Measurements from ENCODE around the gene CCNL1. TPM values are rescaled to one million over a fixed set of nuclear protein-coding genes. Genes with fewer than 3 reads are reported as not detected.

CCNL1 gene
- total and polyA plus RNA-seq, 2 of the 4 experiments (the other 2 are of a cell fraction), result 60.9 to 83.3 TPM

- ChIA-PET POLR2A (ENCODE audit: unreplicated experiment) (no interaction called here), CTCF (interaction anchor here (0.6 kb wide), 1 partner anchor 274 kb away, joined by 4 read pairs; no protein-coding TSS in a partner anchor)
- dilution Hi-C loops (cut with HindIII; ENCODE audit: low sequenced_read_pairs, unreplicated experiment), result no loop called here
Observed at GRCh38 chr3:157172746-157173145, 12.8 kb upstream of the CCNL1 start.

More at GRCh38 chr3:157172746-157173145, 12.8 kb upstream of the CCNL1 start:
- H2AK5ac ChIP-seq (ENCODE audit: low read depth, low read length), result no peak overlapping the region
- in situ Hi-C loops (cut with MboI; ENCODE audit: low sequenced_read_pairs), result loop anchor here (25.0 kb wide), 1 partner anchor 1540 kb away; no protein-coding TSS in a partner anchor
- no peak overlapping the region for H4K5ac ChIP-seq (ENCODE audit: low read depth, low read length)
- 100% methylated on average over 1 of the region's 4 CpGs; no CpG with 5 or more reads in 1 of the 2 experiments for whole genome bisulfite sequencing, 2 experiments (ENCODE audit: extremely low coverage in 2 of 2, insufficient read length in 1 of 2)
- no peaks in the 10 kb centered on the region; the same call in none of the 2 replicates for H3K4me1 ChIP-seq (ENCODE audit: control insufficient read depth, insufficient read depth, low read length)
- H3K79me1 ChIP-seq (ENCODE audit: low read depth in 1 of 2, low read length in 2 of 2), result peaks cover 11 to 12% of the 10 kb centered on the region in 2 experiments; a peak in 3 of 4 replicates
- H4K8ac ChIP-seq (ENCODE audit: low read depth in 2 of 2, low read length in 2 of 2), result no peak overlapping the region
- TF ChIP-seq MAFK (IDR thresholded peaks at IDR 0.05; ENCODE audit: low read depth, low read length) (no peak), NFE2L2 (IDR thresholded peaks at IDR 0.05; ENCODE audit: low read depth, low read length) (no peak), MXI1 (IDR thresholded peaks at IDR 0.05; ENCODE audit: borderline replicate concordance, low read depth, low read length) (no peak), RCOR1 (IDR thresholded peaks at IDR 0.05; ENCODE audit: insufficient replicate concordance, low read length) (no peak), USF2 (IDR thresholded peaks at IDR 0.05; ENCODE audit: low read depth, low read length) (no peak), CTCF (conservative IDR thresholded peaks at IDR 0.05; ENCODE audit: low read depth, low read length) (no peak), ELK1 (IDR thresholded peaks at IDR 0.05; ENCODE audit: borderline replicate concordance, low read depth, low read length) (no peak), SMC3 (IDR thresholded peaks at IDR 0.05; ENCODE audit: low read depth, low read length) (no peak), CHD1 (IDR thresholded peaks at IDR 0.05; ENCODE audit: low read depth, low read length) (no peak), RFX5 (IDR thresholded peaks at IDR 0.05; ENCODE audit: low read depth, low read length) (no peak), CEBPB (IDR thresholded peaks at IDR 0.05; ENCODE audit: low read depth, low read length) (no peak), BHLHE40 (IDR thresholded peaks at IDR 0.05; ENCODE audit: low read depth, low read length) (no peak), POLR2A (IDR thresholded peaks at IDR 0.05; ENCODE audit: low read depth, low read length) (no peak), FOS (IDR thresholded peaks at IDR 0.05; ENCODE audit: low read depth, low read length) (no peak)
- DNase-seq (no peak), ATAC-seq (ENCODE audit: low read depth) (no peak)
- intact Hi-C loops (cut with micrococcal nuclease), result no loop called here
- H3K27me3 ChIP-seq (ENCODE audit: control insufficient read depth, insufficient read depth, low read length), result no peaks in the 10 kb centered on the region
- H3K36me3 ChIP-seq (ENCODE audit: control insufficient read depth, insufficient read depth, low read length), result no peaks in the 10 kb centered on the region
- no peak overlapping the region for H2BK120ac ChIP-seq (ENCODE audit: low read depth, low read length)
- no peak overlapping the region for H3K4me2 ChIP-seq (ENCODE audit: low read depth, low read length)
- H3K9me3 ChIP-seq (ENCODE audit: control insufficient read depth, insufficient read depth, low read length), result no peaks in the 10 kb centered on the region
- H3K18ac ChIP-seq (ENCODE audit: low read depth, low read length), result no peak overlapping the region
- H4K20me1 ChIP-seq (ENCODE audit: insufficient read depth, low read length), result no peaks in the 10 kb centered on the region
- H2BK5ac ChIP-seq (ENCODE audit: low read depth, low read length, poor library complexity, severe bottlenecking), result no peak overlapping the region
- no peak overlapping the region for H2BK15ac ChIP-seq (ENCODE audit: low read depth, low read length)
- no peak overlapping the region for H3K4me3 ChIP-seq (ENCODE audit: insufficient read depth, low read depth, low read length)
- H2AFZ ChIP-seq (replicated peaks; ENCODE audit: low read length, poor library complexity), result no peak overlapping the region
- BruUV-seq (replicated peaks), result no TSS peak
- H3K9me1 ChIP-seq (ENCODE audit: insufficient read depth, low read length), result peaks cover 5% of the 10 kb centered on the region; the same call in 1 of the 2 replicates
- no peak overlapping the region for H3K27ac ChIP-seq (ENCODE audit: insufficient read depth, low read length)
- no peak overlapping the region for H3K4ac ChIP-seq (ENCODE audit: low read depth, low read length)
- H3K9ac ChIP-seq (ENCODE audit: low read depth, low read length), result no peak overlapping the region
- no peak overlapping the region for H3K14ac ChIP-seq (replicated peaks; ENCODE audit: low read depth, low read length)
- H3K56ac ChIP-seq (ENCODE audit: extremely low read depth, insufficient read depth, low read length), result no peak overlapping the region
- no peak overlapping the region for H2BK20ac ChIP-seq (ENCODE audit: low read depth, low read length)
- H4K91ac ChIP-seq (ENCODE audit: insufficient read depth, low read depth, low read length), result no peak overlapping the region
- H2AK9ac ChIP-seq (replicated peaks; ENCODE audit: low read depth, low read length, poor library complexity), result no peak overlapping the region
- no peak overlapping the region for H3K23ac ChIP-seq (ENCODE audit: low read depth, low read length)

Data from IMR-90 (cell line).